Erythroblast (primary cell): ENCODE results near the gene HRH4.
A peak's percentile ranks its signal among the peaks of the same experiment; 100 is the strongest.

Experiments used
- DNase-seq, 2 experiments: peaks; one replicate each; lab custom pipeline; 2025; lab: John Stamatoyannopoulos, UW
- GATA1 ChIP-seq: IDR thresholded peaks from 2 replicates; pipeline ENCODE4 v1.6.1; 2011; ENCODE audit warnings: low read depth, mild to moderate bottlenecking, control low read depth, low read length, moderate library complexity
- POLR2A ChIP-seq: IDR thresholded peaks from 2 replicates; pipeline ENCODE4 v1.6.1; 2011; ENCODE audit warnings: mild to moderate bottlenecking, low read length

Gene HRH4

DNA sequence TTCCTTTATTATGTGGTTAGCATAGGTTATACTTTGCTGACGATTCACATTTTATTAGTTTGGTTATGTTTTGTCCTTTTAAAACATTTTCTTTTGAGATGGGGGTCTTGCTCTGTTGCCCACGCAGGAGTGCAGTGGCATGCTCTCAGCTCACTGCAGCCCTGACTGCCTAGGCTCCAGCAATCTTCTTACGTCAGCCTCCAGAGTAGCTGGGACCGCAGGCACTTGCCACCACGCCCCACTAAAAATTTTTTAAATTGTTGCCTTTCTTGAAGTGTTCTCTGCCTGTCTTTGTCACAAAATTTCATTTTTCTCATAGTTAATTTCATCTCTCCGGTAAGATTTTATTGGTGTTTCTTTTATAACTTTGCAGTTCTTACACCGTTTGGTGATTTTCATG, 18.9 kb downstream of the HRH4 start:
- TF ChIP-seq GATA1 (no peak), POLR2A (no peak)
- no peak for DNase-seq

DNA sequence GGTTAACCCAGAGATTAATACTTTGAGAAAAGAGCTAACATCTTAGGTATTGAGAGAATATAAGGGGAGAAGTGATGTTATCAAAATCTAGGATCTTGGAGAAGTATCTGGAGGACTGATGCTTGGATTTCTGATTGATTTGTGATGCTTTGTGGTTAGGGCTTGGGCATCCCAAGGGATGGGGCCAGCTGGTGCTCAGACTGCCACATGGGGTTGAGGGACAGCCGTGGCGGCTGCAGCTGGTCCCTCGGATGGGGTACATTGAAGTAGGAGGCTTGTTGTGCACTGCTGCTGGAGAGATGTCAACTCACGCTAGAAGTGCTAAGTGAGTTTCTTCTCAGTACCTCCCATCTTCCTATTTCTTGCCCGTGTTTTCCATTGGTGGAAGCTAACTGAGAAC, 22.4 kb downstream of the HRH4 start:
- TF ChIP-seq GATA1 (no peak), POLR2A (no peak)
- no peak for DNase-seq

DNA sequence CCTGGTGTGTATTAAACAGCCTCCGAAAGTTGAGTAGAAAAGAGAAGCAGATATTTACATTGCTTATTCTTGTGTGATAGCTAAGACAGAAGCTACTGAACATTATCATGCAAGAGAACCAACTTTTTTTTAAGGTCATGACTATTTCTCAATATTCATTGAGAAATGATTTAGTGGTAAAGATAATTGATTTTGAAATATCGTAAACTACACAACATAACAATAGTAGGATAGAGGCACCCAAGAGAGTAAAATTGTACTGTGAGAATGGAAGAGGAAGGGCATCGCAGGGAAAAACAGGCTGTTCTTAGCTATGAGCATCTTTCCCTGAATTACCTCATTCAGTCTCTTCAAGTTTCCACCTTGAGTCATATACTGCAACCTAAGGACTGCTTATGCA, 25.2 kb downstream of the HRH4 start:
- DNase-seq, result no peak
- TF ChIP-seq GATA1 (no peak), POLR2A (no peak)

- no peak for DNase-seq
- TF ChIP-seq GATA1 (no peak), POLR2A (no peak)
Observed at GRCh38 chr18:24486684-24487083, 26.2 kb downstream of the HRH4 start.

DNA sequence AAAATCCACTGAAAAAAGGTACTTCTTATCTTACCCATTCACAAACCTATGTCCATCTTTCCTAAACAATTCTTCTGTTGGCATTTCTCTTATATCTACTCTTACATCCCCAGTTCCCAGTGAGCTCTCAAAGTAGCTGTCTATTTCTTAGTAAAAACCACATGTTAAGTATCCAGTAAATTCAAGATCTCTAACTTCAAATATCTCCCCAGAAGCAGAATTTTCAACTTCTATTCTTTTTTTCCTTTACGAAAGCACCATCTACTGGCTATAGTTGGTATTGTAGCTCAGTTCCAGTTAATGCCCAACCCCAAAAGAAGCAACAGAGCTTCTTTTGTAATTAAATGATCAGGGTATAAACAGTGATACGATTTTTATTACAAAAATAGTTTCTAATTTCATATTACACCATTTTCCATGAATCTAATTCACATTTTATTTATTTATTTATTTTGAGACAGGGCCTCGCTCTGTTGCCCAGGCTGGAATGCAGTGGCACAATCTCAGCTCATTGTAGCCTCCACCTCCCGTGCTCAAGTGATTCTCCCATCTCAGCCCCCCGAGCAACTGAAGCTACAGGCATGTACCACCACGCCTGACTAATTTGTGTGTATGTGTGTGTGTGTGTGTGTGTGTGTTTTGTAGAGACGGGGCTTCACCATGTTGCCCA, 28.5 kb downstream of the HRH4 start:
- peak; percentile 48 to 74 for DNase-seq

DNA sequence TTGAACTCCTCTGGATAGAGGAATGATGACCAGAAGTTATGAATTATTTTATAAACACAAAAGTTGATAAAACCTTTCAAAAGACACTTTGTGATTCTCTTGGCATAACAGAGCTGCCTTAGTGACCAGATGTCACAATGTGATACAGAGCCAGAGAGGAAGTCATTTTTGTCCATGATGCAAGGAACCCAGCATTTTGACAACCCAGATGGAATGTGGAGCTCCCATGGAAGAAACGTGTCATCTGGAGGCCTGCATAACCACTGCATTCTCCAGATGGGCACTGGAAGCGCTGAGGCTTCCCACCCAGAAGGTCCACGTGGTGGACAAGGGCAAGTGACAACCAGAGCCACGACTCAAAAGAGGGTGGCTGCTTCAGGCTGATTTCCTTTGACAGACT, 30.1 kb downstream of the HRH4 start:
- no peak for DNase-seq
- no peak for TF ChIP-seq GATA1
- no peak for TF ChIP-seq POLR2A

More for the DNA sequence above, 28.5 kb downstream of the HRH4 start:
- TF ChIP-seq GATA1, result no peak

GRCh38 chr18:24491927-24492834, 31.7 kb downstream of the HRH4 start:
- TF ChIP-seq POLR2A (no peak), GATA1 (no peak)
- no peak for DNase-seq

DNA sequence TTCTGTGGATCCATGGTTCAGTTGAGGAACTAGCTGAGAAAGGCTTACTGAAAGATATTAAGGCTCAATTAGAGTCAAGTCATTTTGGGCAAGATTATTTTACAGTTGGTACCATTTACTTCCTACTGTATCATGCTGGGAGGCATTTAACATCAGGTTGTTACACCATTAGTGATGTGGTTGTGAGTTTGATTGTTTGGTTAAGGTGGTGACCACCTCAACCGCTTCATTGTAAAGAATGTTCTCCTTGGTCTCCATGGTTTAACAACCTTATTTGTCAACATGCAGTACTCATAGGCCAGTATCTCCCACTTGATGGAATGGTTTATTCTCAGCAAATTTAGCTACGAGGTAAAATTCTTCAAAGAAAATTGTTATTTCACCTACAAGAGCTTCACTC, 34.1 kb downstream of the HRH4 start:
- TF ChIP-seq GATA1 (no peak), POLR2A (no peak)
- DNase-seq, result no peak

- DNase-seq, result no peak
- no peak for TF ChIP-seq POLR2A
- no peak for TF ChIP-seq GATA1
Observed at GRCh38 chr18:24497031-24497754, 36.8 kb downstream of the HRH4 start.

- TF ChIP-seq POLR2A (no peak), GATA1 (no peak)
- DNase-seq, result no peak
Observed at GRCh38 chr18:24499814-24500213, 39.4 kb downstream of the HRH4 start.

- no peak for DNase-seq
- TF ChIP-seq GATA1, result no peak
Observed at GRCh38 chr18:24500217-24500616, 39.8 kb downstream of the HRH4 start.

- no peak for TF ChIP-seq GATA1
- TF ChIP-seq POLR2A, result no peak
- DNase-seq, result no peak
Observed at GRCh38 chr18:24500766-24501165, 40.3 kb downstream of the HRH4 start.

GRCh38 chr18:24502667-24503523, 42.5 kb downstream of the HRH4 start:
- no peak for DNase-seq
- TF ChIP-seq POLR2A (no peak), GATA1 (no peak)
